HEK293 (cell line): ENCODE measurements around the gene ST6GALNAC6.

ENCODE experiments used
- GLI2 ChIP-seq: fragments of 450-650 bp; formaldehyde crosslinking; IDR thresholded peaks from 2 replicates; pipeline ENCODE4; 2017; ENCODE audit warnings: missing biosample characterization, missing genetic modification characterization, low read depth, borderline replicate concordance
- KLF9 ChIP-seq: fragments of 450-650 bp; formaldehyde crosslinking; IDR thresholded peaks from 2 replicates; pipeline ENCODE4 v1.5.1; 2016; ENCODE audit warnings: missing biosample characterization, missing genetic modification characterization, low read depth
- ZNF274 ChIP-seq, 2 experiments: fragments of 200-500 bp in 1 of 2; fragments of 450-650 bp in 1 of 2; sonication (Bioruptor generic) in 1 of 2; formaldehyde crosslinking in 1 of 2; IDR thresholded peaks; 2 replicates each; pipeline versions ENCODE4 v1.5.1 to v1.6.1; 2014 to 2016; ENCODE audit warnings: borderline replicate concordance in 1 of 2, inconsistent platforms in 1 of 2, low read length in 1 of 2, missing biosample characterization in 1 of 2, missing genetic modification characterization in 1 of 2
- ZNF501 ChIP-seq: fragments of 450-650 bp; formaldehyde crosslinking; IDR thresholded peaks from 2 replicates; pipeline ENCODE4 v1.5.1; 2016; ENCODE audit warnings: missing biosample characterization, missing genetic modification characterization
- ZNF776 ChIP-seq: fragments of 450-650 bp; formaldehyde crosslinking; IDR thresholded peaks from 2 replicates; pipeline ENCODE4 v1.5.0; 2017; ENCODE audit warnings: missing biosample characterization, missing genetic modification characterization, borderline replicate concordance
- TF ChIP-seq, protein P1 (sequence below): fragments of 450-650 bp; formaldehyde crosslinking; conservative IDR thresholded peaks from 2 replicates; pipeline ENCODE4 v1.5.1; 2016; ENCODE audit warnings: low read depth, missing biosample characterization, missing genetic modification characterization
- TF ChIP-seq, protein P2 (sequence below): fragments of 450-650 bp; formaldehyde crosslinking; IDR thresholded peaks from 2 replicates; pipeline ENCODE4 v1.5.1; 2016; ENCODE audit warnings: missing biosample characterization, missing genetic modification characterization
- TF ChIP-seq, protein P3 (sequence below): fragments of 450-650 bp; formaldehyde crosslinking; IDR thresholded peaks from 2 replicates; pipeline ENCODE4 v1.5.1; 2016; ENCODE audit warnings: missing biosample characterization, missing genetic modification characterization
- TF ChIP-seq, protein P4 (sequence below): fragments of 450-650 bp; IDR thresholded peaks from 2 replicates; pipeline ENCODE4 v1.5.1; 2018; ENCODE audit warnings: missing biosample characterization, missing genetic modification characterization

DNA sequence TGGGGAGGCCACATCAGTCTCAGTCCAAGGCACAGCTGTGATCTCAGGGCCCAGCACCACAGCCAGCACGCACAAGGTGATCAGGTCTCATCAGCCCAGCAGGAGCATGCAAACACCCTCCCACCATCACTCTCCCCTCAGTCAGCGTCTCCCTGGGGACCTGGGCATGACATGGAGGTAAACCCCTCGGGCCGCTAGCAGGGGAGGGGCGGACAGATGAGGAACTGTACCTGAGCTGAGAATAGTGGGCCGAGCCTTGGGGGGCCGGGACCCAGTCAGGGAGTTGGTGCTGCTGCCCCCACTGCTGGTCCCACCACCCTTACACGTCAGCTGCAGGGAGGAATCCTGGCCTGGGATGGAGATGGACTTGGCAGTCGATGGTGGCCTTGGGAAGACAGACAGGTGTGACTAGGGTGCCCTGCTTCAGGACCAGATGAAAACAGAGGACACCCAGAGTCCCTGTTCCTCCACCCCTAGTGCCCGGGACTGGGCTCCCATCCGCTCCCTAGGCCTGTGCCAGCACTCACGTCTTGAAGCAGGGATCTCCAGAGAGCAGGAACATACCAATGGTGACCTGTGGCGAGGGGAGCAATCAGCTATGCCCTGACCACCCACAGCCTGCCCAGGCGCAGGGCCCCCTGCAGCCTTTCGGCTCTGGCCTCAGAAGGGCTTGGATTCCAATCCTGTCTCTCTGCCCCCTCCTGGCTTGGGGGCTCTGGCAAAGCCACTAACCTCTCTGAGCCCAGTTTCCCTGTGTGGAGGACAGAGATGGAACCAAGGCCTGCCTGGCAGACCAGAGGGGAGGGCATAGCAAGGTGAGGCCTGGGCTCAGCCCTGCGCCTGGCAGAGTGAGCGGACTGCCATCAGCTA, 48.7 kb upstream of the ST6GALNAC6 start:
- TF ChIP-seq, protein P1, sequence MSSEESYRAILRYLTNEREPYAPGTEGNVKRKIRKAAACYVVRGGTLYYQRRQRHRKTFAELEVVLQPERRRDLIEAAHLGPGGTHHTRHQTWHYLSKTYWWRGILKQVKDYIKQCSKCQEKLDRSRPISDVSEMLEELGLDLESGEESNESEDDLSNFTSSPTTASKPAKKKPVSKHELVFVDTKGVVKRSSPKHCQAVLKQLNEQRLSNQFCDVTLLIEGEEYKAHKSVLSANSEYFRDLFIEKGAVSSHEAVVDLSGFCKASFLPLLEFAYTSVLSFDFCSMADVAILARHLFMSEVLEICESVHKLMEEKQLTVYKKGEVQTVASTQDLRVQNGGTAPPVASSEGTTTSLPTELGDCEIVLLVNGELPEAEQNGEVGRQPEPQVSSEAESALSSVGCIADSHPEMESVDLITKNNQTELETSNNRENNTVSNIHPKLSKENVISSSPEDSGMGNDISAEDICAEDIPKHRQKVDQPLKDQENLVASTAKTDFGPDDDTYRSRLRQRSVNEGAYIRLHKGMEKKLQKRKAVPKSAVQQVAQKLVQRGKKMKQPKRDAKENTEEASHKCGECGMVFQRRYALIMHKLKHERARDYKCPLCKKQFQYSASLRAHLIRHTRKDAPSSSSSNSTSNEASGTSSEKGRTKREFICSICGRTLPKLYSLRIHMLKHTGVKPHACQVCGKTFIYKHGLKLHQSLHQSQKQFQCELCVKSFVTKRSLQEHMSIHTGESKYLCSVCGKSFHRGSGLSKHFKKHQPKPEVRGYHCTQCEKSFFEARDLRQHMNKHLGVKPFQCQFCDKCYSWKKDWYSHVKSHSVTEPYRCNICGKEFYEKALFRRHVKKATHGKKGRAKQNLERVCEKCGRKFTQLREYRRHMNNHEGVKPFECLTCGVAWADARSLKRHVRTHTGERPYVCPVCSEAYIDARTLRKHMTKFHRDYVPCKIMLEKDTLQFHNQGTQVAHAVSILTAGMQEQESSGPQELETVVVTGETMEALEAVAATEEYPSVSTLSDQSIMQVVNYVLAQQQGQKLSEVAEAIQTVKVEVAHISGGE (tag by site-specific recombination) = no peak
- TF ChIP-seq, protein P2, sequence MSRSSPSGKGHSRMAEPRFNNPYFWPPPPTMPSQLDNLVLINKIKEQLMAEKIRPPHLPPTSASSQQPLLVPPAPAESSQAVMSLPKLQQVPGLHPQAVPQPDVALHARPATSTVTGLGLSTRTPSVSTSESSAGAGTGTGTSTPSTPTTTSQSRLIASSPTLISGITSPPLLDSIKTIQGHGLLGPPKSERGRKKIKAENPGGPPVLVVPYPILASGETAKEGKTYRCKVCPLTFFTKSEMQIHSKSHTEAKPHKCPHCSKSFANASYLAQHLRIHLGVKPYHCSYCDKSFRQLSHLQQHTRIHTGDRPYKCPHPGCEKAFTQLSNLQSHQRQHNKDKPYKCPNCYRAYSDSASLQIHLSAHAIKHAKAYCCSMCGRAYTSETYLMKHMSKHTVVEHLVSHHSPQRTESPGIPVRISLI (tag by site-specific recombination) = no peak
- TF ChIP-seq, protein P3, sequence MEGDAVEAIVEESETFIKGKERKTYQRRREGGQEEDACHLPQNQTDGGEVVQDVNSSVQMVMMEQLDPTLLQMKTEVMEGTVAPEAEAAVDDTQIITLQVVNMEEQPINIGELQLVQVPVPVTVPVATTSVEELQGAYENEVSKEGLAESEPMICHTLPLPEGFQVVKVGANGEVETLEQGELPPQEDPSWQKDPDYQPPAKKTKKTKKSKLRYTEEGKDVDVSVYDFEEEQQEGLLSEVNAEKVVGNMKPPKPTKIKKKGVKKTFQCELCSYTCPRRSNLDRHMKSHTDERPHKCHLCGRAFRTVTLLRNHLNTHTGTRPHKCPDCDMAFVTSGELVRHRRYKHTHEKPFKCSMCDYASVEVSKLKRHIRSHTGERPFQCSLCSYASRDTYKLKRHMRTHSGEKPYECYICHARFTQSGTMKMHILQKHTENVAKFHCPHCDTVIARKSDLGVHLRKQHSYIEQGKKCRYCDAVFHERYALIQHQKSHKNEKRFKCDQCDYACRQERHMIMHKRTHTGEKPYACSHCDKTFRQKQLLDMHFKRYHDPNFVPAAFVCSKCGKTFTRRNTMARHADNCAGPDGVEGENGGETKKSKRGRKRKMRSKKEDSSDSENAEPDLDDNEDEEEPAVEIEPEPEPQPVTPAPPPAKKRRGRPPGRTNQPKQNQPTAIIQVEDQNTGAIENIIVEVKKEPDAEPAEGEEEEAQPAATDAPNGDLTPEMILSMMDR (tag by site-specific recombination) = no peak
- TF ChIP-seq GLI2 (tag by site-specific recombination) (no peak), KLF9 (no peak), ZNF501 (tag by site-specific recombination) (no peak), ZNF776 (no peak), ZNF274 (IDR thresholded peaks at IDR 0.05; ENCODE audit: low read length) (no peak), ZNF274 (tag by site-specific recombination; IDR thresholded peaks at IDR 0.05; ENCODE audit: borderline replicate concordance) (no peak)
- TF ChIP-seq, protein P4, sequence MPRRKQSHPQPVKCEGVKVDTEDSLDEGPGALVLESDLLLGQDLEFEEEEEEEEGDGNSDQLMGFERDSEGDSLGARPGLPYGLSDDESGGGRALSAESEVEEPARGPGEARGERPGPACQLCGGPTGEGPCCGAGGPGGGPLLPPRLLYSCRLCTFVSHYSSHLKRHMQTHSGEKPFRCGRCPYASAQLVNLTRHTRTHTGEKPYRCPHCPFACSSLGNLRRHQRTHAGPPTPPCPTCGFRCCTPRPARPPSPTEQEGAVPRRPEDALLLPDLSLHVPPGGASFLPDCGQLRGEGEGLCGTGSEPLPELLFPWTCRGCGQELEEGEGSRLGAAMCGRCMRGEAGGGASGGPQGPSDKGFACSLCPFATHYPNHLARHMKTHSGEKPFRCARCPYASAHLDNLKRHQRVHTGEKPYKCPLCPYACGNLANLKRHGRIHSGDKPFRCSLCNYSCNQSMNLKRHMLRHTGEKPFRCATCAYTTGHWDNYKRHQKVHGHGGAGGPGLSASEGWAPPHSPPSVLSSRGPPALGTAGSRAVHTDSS = no peak
